ENCODE measurements around the gene ATP6V1F. TPM values are rescaled to one million over a fixed set of nuclear protein-coding genes. Genes with fewer than 3 reads are reported as not detected.

ATP6V1F gene, protein sequence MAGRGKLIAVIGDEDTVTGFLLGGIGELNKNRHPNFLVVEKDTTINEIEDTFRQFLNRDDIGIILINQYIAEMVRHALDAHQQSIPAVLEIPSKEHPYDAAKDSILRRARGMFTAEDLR
- 127 TPM for polyA plus RNA-seq (2013, experiment 1 of 2; ENCODE audit: insufficient read length)
- polyA plus RNA-seq (2013, experiment 2 of 2; ENCODE audit: insufficient read length) = 114 TPM

DNA sequence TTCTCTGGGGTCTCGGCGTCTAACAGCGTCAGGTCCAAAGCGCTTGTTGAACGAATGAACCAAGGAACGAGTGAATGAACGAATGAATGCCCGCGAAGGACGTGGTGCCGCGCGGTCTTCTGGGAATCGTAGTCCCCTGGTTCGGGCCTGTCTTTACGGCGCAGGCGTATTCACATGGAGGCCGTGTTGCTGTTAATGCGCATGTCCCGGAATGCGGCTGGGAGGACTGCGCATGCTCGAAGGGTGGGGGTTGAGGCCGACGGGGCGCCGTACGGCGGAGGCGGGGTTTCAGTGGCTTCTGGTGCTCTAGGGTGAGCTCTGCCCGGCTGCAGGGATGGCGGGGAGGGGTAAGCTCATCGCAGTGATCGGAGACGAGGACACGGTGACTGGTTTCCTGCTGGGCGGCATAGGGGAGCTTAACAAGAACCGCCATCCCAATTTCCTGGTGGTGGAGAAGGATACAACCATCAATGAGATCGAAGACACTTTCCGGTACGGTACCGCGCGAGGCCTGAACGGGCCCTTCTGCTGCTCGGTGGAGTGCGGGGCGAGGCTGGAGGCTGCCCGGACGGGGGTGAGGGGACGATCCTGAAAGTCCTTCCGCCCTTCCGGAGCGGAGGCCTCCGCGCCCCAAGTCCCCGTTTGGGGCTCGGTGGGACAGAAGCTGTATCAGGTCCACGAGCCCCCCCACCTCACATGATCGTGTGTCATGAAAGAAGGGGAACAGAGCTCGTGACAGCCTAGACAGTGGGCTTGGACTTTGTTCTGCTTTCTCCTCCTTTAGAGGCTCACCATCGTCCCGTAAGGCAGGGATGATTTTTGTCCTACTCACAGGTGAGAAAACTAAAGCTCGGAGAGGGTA, at the start of gene ATP6V1F:
Gene ATP6V1F, plus strand, starts transcription at position 286 of the 862 bp plus-strand sequence. Its CDS starts 49 bp downstream, at position 335.
- peak; percentile 96 for DNase-seq

DNA sequence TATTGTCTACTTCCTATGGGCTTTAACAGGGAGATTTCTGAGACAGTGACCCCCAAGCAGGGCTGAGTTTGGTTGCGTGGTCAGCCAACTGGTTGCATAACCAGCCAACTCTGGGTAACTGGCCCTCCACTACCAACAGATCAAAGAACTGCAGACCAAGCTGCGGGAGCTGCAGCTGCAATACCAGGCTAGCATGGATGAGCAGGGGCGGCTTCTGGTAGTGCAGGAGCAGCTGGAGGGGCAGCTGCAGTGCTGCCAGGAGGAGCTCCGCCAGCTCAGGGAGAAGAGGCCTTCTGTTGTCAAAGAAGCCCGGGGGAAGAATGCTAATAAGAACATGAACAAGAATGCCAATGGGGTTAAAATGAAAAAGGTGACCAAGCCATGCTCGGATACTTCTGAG, 48.2 kb upstream of the ATP6V1F start:
- DNase-seq = no peak

DNA sequence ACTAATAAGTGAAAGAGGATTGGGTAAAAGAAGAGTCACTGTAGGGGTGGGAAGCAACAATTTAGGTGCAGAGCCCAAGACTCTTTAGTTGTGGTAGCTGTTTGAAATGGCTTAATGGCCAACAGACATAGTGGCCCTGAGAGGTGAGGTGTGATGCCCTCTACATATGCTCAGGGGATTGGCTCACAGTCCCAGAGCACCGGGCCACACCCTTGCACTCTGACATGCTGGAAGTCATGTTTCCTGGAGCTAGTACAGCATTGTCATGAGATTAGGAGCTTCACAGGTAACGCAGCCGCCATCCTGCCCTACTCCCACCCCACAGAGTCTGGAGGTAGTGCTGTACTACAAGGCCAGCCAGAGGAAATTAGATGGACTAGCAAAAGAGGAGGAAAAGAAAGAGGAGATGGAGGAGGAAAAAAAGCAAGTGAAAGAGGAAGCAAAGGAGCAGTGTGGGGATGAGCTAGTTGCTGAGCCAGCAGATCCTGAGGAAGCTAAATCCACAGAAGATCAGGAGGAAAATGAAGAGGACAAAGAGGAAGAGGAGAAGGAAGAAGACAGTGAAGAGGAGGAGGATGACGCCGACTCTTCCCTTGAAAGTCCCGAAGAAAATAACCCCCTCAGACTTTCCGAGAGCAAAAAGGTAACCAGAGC, 47.2 kb upstream of the ATP6V1F start:
- no peak for DNase-seq

DNA sequence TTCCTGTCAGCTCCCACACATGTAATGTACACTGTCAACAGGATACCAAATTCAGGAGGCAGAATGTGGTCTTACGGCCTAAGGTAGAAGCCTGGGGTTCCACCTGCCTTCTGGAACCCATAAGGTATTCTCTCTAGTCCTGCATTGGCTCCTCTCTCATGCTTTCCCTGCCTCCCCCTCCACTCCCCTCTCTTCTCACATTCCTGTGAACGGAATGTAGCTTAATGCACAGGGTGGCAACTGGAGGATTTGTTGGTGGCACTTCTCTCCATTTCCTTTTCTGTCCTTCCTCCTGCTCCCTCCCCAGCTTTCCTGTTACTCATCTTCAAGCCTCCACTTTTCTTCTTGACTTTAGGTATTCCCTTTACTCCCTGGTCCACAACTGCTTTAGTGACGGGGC, 44.0 kb upstream of the ATP6V1F start:
- DNase-seq = no peak

DNA sequence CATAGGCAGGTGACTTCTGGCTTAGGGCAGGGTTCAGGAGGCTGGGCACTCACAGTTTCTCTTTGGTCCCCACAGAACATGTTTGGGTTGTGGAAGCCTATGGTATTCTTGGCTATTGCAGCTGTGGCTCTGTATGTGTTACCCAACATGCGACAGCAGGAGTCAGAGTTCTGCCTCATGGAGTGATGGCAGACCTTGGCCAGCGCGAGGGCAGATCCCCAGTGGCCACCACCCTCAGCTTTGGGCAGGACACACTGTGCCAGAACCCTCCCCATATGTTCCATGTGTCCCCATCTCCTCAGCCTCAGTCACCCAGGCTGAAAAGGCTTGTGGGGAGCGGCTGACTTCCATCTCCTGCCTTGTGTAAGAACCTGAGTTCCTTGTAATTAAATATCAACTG, 40.9 kb upstream of the ATP6V1F start:
- DNase-seq = no peak

DNA sequence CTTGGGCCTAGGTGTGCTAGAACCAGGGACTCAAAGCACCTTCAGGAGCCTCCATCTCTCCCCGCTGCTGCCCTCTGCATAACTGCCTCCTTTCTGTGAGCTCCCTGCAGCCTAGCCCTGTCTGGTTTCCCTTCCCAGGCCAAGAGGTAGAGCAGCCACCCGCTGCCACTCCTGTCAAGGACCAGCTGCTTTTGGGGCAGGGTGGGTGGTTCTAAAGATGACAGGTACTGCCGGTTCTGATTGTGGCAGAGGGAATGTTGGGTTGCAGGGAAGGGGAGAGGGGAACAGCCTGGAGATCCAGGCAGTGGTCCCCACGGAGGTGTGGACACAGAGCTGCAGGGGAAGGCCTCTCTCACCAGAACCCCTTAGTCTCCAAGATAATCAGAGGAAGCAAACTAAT, 36.1 kb upstream of the ATP6V1F start:
- no peak for DNase-seq

DNA sequence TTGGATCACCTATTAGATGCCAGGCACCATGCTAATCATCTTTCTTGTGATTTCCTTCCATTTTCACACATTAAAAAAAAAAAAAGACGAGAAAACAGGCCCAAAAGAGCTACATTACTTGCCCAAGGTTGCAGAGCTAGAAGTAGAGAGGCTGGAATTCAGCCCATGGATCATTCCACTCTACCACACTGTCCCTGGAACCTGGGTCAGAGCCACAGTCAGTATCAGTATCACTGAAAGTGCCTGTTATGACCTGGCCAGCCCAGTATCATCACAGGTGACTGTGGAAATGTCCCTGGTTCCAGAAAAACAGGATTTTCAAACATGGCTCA, 35.8 kb upstream of the ATP6V1F start:
- DNase-seq = no peak

DNA sequence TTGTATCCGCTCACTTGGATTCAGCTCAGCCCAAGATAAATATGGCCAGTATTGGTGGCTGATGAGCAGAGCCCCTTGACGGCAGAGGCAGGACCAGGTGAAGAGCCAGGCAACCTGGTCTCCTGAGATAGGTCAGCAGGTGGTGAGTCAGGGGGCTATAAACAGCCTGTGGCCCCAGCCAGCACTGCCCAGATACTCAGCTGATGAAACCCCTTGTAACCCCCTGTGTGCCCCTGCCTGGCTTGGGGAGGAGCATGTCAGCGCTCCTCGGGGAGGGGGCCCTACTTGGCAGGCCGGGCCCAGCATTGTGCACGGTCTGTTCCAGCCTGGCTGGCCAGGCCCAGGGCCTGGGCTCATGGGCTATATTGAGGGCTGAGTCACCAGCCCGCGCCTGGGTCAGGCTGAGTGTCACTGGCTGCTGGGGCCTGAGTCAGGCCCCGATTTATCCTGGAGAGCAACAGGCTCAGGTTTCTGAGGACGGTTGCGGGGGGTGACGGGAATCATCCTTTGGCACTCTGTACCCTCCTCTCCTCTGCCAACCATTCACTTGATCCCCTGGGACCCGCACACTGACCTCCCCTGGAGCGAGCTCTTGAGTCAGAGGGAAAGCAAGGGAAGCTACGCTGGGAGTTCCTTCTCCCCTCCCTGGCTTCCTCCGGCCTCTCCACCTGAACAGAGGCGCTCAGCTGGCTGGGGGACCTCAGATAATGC, 35.3 kb upstream of the ATP6V1F start:
- DNase-seq = peak; percentile 95

DNA sequence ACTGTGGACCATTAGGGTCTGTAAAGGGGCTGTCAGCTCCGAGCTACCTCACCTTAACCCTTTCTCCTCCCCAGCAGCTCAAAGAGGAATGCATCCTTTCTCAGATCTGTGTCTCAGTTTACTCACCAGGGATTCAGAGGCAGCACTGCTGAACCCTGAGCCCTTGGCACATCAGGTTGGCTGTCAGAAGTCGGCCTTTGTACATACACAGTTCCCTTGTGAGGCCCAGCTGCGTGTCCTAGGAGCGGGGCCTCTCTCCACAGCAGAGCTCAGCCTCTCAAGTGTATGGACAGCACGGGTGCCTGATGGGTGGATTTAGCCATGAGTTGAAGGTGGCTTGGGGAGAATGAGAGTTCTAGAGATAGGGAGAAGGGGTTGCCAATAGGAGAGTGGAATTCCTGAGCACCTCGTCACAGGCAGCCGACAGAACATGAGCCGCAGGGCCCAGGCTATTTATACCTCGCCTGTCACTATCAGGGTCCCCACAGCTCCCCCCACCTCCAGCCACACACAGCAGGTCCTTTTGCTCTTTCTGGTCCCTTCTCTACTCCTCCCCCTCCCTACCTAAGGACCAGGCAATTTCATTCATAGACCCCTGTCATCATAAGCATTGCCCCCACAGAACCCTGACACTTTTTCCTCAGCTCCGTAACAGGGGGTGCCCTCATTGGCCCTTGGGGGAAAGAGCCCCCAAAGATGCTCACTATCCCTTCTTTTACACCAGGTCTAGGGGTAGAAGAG, 34.5 kb upstream of the ATP6V1F start:
- DNase-seq = peak; percentile 92

DNA sequence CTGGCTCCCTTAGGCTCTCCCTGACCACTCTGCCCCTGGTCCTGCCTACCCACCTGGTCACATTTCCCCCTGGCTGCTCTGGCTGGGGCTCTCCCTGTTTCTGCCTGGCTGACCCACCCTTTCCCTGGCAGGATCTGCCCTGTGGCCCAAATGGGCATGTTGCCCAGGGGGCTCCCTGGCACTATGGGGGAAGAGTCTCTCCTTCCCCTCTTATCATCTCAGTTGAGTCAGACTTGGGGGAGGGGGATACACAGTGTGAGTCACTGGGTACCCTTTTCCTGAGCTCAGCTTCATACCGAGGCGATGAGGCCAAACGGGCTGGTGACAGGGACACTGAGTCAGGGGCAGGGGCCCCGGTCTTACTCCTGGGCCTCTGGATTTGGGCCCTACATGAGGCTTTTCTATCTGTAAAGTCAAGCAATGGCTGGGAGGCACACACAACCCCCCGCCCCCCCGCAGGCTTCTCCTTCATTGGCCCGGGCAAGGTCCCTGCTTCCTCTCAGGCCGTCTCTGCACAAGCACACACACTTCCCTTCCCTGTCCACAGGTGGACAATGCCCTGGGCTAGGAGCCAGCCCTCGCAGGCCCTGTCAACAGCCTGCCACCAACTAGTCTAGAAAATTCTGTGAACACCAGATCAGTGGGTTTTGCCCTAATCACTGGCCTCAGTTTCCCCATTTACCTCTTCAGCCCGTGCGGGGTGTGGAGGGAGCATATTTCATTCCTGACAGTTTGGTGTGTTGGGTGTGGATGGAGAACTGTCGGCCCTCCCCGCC, 33.1 kb upstream of the ATP6V1F start:
- peak; percentile 92 for DNase-seq

DNA sequence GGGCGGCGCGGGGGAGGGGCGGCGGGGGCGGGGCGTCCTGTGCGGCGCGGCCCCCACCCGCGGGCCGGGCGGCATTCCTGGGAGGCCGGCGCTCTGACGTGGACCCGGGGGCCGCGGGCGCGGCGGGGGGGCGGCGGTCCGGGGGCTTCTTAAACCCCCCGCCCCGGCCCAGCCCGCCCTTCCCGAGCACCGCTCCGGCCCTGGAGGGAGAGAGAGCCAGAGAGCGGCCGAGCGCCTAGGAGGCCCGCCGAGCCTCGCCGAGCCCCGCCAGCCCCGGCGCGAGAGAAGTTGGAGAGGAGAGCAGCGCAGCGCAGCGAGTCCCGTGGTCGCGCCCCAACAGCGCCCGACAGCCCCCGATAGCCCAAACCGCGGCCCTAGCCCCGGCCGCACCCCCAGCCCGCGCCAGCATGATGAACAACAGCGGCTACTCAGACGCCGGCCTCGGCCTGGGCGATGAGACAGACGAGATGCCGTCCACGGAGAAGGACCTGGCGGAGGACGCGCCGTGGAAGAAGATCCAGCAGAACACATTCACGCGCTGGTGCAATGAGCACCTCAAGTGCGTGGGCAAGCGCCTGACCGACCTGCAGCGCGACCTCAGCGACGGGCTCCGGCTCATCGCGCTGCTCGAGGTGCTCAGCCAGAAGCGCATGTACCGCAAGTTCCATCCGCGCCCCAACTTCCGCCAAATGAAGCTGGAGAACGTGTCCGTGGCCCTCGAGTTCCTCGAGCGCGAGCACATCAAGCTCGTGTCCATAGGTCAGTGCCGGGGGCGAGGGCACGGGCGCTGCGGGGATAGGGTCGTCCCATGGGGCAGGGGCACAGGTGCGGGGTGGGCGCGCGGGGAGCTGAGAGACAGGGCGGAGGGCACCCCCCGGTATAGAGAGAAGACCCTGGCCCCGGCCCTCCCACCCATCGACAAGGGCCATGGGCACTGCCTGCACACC, 32.2 kb upstream of the ATP6V1F start, which contains the start of gene FLNC:
Gene FLNC, plus strand, starts transcription at position 176 of the 947 bp plus-strand sequence. Its CDS starts 232 bp downstream, at position 408.
- peak; percentile 80 for DNase-seq

DNA sequence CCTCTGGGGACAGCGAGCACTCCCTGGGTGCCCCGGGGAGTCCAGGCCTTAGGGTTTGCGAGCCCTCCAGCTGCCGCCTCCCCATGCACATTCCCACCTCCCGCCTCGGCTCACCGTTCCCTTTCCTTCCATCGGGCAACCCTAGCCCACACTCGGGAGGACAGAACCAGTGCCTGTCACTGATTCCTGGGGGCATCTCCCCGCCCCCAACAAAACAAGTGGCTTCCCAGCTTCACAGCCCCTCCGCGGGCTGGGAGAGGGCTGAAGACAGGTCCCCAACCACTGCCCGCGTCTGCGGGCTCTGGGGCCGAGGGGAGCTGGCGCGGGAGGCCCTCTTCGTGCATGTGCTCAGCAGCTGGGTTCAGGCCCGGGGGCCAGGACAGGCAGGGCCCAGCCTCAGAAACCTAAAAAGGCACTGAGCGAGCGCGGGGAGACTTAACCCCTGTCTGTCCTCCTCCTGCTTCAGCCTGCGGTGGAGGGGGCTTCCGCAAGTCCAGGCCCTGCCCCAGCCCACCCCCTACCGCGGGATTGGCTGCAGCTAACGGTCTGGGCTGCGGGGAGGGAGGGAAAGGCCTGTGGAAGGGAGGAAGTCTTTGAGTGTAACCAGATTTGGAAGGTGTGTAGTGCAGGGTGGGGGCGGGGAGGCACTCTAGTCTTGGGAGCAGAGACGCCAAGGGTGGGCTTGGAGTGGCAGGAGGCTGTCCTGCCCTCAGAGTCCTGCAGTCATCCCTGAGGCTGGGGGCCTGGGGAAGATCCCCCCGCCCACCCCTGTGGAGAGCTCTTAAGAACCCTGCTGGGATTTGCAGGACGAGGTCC, 31.3 kb upstream of the ATP6V1F start:
- peak; percentile 77 for DNase-seq

DNA sequence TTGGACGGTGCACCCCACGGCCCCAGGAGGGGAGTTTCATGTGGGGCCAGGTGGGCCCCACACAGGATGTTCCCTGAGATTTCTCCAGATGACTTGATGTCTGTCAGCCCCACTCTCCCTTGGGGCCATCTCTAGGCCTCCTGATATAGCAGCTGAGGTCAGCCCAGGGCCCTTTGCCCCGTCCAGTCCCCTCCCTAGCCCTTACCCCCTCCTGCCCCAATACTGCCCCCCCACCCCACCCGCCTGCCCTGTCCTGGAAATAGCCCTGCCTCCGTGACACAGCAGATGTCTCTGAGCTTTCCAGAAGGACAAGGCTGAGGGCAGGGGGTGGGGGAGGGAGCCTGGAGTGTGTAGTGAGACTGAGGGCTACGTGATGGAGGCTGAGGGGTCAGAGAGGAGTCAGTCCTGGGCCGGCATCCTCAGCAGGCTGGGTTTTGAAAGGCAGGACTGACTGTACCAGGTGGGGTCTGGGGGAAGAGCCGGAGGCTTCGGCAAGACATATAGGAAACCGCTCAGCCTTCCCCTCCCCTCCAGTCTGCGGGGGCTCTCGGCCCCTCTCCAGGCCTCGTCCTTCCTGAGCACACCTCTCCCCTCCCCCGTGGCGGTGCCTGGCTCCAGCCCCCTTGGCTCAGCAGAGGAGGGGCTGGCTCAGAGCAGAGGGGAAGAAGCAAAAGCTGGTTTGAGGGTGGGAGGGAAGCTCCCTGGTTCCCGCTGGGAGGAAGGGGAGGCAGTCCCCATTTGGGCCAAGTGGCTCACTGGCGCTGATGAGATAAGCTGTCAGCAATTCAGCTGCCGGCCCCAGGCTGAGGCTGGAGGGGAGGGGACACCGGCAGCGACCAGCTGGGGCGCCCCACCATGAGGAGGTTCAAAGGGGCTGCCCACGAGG, 30.4 kb upstream of the ATP6V1F start:
- peak; percentile 64 for DNase-seq

DNA sequence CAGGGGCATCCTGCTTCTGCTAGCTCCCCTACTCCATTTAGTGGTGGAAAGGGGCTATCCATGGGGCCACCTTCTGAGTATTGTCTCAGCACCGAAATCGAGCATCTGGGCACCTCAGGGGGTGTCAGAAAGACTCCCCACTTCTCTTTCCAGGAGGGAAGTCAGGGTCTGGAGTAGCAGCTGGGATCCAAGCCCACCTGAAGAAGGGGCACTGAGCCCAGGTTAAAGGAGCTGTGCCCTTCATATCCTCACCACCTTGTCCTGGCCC, 29.8 kb upstream of the ATP6V1F start:
- DNase-seq = no peak

DNA sequence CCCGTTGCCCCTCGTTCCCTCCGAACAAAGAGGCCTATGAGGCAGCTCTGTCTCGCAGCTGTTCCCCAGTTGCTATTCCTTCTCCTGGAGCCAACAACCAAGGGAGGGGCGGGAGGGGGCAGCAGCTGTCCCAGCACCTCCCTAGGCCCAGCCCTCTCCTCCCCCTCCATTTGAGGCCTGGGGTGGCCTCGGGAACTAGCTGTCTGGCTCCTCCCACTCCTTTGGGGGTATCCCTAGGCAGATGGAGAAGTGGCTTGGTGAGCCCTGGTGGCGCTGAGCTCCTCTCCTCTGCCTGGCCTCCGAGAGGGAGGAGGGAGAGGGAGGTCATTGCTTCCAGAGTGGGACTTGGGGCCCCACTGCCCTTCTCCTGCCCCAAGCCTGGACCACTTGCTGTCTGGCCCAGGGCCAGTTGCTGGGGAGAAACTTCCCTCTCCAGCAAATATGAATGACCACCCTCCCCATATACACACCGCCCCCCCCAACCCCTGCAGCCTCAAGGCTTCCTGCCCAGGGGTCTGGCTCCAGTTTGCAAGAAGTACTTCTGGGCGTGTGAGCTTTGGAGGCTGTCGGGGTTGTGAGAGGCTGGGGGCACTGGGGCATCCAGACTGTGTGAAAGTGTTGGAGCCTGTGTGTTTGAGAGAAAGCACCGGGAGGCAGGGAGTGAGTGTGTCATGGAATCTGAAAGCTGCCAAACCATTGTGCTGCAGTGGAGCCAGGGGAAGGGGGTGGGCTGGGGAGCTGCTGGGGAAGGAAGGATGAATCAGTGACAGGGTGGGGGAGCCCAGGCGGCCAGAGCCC, 29.3 kb upstream of the ATP6V1F start:
- DNase-seq = peak; percentile 84

DNA sequence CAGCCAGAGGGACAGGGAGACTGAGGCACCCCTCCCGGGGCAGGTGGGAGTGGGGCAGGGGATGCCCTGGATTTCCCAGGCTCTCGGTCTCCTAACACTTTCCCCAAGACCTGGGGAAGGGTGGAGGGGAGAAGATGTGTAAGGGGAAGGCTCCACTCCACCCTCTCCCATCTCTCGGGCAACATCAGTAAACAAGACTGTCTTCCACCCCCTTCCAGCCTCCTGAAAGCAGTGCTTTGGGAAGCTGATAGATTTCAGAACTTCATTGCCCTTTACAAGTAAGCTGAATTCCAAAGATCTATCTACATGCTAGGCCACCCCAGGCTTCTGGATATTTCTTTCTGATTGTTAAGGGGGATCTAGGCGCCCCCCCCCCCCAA, 28.7 kb upstream of the ATP6V1F start:
- DNase-seq = no peak

DNA sequence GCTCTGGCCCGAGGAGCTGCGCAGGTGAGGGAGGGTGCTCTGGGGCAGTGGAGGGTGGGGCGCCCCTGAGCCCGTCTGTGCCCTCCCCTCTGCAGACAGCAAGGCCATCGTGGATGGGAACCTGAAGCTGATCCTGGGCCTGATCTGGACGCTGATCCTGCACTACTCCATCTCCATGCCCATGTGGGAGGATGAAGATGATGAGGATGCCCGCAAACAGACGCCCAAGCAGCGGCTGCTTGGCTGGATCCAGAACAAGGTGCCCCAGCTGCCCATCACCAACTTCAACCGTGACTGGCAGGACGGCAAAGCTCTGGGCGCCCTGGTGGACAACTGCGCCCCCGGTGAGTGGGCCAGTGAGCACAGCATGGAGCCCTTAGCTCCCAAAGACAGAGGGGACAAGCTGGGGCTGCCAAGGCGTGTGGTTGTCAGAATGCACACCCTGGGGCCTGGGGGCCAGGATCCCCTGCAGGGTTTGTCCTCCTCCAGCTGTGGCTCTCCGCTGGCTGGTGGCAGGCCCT, 27.4 kb upstream of the ATP6V1F start:
- DNase-seq = no peak

All from fibroblast of skin of back (primary cell).